SK-N-SH (cell line): ENCODE results near the gene ITGA8. TPM values are rescaled to one million over a fixed set of nuclear protein-coding genes. Genes with fewer than 3 reads are reported as not detected.

ENCODE experiments used
- CTCF ChIA-PET: fragments of 300-600, 350-600 bp; formaldehyde crosslinking; extraction: SDS; loops from one replicate; lab custom pipeline; 2021; lab: Yijun Ruan, JAX
- POLR2A ChIA-PET: fragments of 350-600 bp; sonication (Branson Sonifier 250); formaldehyde crosslinking; extraction: SDS; loops from one replicate; lab custom pipeline; 2020; ENCODE audit warnings: antibody characterized with exemption, inconsistent platforms; lab: Yijun Ruan, JAX
- DNase-seq: peaks from one replicate; pipeline ENCODE4 v3.0.0; 2012
- H2AFZ ChIP-seq: fragments of 200-600 bp; sonication (generic); 2 replicates; pipeline ENCODE4 v1.8.1; 2016; ENCODE audit warnings: antibody characterized with exemption, mild to moderate bottlenecking, low read depth
- H3F3A ChIP-seq: fragments of 200-600 bp; sonication (generic); replicated peaks from 2 replicates; pipeline ENCODE3; 2016; ENCODE audit warnings: antibody characterized with exemption, mild to moderate bottlenecking; ENCODE audit not compliant: insufficient read depth
- H3K27ac ChIP-seq, 2 experiments: fragments of 200-500 bp in 1 of 2; fragments of 200-600 bp in 1 of 2; sonication (Bioruptor generic) in 1 of 2; sonication (generic), shearing (Covaris generic) in 1 of 2; 2 replicates each; pipeline versions ENCODE4 v1.5.1 to v1.6.1; 2014 to 2016; ENCODE audit warnings: low read depth in 2 of 2, inconsistent platforms in 1 of 2, low read length in 1 of 2, mild to moderate bottlenecking in 1 of 2, mixed read lengths in 1 of 2
- H3K27me3 ChIP-seq: fragments of 200-600 bp; sonication (generic), shearing (Covaris generic); 2 replicates; pipeline ENCODE4 v1.6.1; 2016; ENCODE audit warnings: mixed run types; ENCODE audit not compliant: insufficient read depth
- H3K36me3 ChIP-seq, 2 experiments: fragments of 200-500 bp in 1 of 2; fragments of 200-600 bp in 1 of 2; sonication (Bioruptor generic) in 1 of 2; sonication (generic) in 1 of 2; replicated peaks in 1 of 2; 2 replicates each; pipeline versions ENCODE3 to v1.5.1; 2014 to 2016; ENCODE audit warnings: low read length in 1 of 2, mild to moderate bottlenecking in 1 of 2; ENCODE audit not compliant: insufficient read depth in 2 of 2, control insufficient read depth in 1 of 2
- H3K4me1 ChIP-seq, 2 experiments: fragments of 200-500 bp in 1 of 2; fragments of 200-600 bp in 1 of 2; sonication (Bioruptor generic) in 1 of 2; sonication (generic), shearing (Covaris generic) in 1 of 2; 2 replicates each; pipeline versions ENCODE4 v1.5.1 to v1.6.1; 2014 to 2016; ENCODE audit warnings: low read depth in 1 of 2, low read length in 1 of 2, mixed run types in 1 of 2; ENCODE audit not compliant: insufficient read depth in 2 of 2, control insufficient read depth in 1 of 2
- H3K4me2 ChIP-seq: fragments of 200-600 bp; sonication (generic), shearing (Covaris generic); 2 replicates; pipeline ENCODE4 v1.6.1; 2017; ENCODE audit warnings: mixed run types
- H3K4me3 ChIP-seq, 2 experiments: fragments of 200-500 bp in 1 of 2; fragments of 200-600 bp in 1 of 2; sonication (Bioruptor generic) in 1 of 2; sonication (generic), shearing (Covaris generic) in 1 of 2; 2 replicates each; pipeline versions ENCODE4 v1.5.1 to v1.8.1; 2014 to 2016; ENCODE audit warnings: low read depth in 2 of 2, inconsistent platforms in 1 of 2, low read length in 1 of 2, mild to moderate bottlenecking in 1 of 2, mixed read lengths in 1 of 2, moderate library complexity in 1 of 2
- H3K79me2 ChIP-seq: fragments of 200-600 bp; sonication (generic); 2 replicates; pipeline ENCODE4 v1.8.1; 2017; ENCODE audit warnings: mild to moderate bottlenecking; ENCODE audit not compliant: insufficient read depth
- H3K9ac ChIP-seq: fragments of 200-600 bp; sonication (generic); 2 replicates; pipeline ENCODE4 v1.6.1; 2017; ENCODE audit warnings: mixed run types
- H3K9me2 ChIP-seq: fragments of 200-600 bp; sonication (generic); 2 replicates; pipeline ENCODE4 v1.6.1; 2017; ENCODE audit warnings: mixed run types
- H3K9me3 ChIP-seq: fragments of 200-600 bp; sonication (generic); 2 replicates; pipeline ENCODE4 v1.6.1; 2017; ENCODE audit warnings: mixed run types, mild to moderate bottlenecking, moderate library complexity
- H4K20me1 ChIP-seq: fragments of 200-600 bp; sonication (generic); 2 replicates; pipeline ENCODE4 v1.6.1; 2017; ENCODE audit warnings: mild to moderate bottlenecking, mixed run types; ENCODE audit not compliant: insufficient read depth
- CHD2 ChIP-seq: fragments of 150-350 bp; IDR thresholded peaks from 2 replicates; pipeline ENCODE4 v1.6.1; 2018; ENCODE audit warnings: low read length; ENCODE audit not compliant: partially characterized antibody
- EP300 ChIP-seq, 2 experiments: IDR thresholded peaks; 2 replicates each; pipeline versions ENCODE4 v1.4.0 to v1.6.1; 2012; ENCODE audit warnings: borderline replicate concordance in 1 of 2, low read depth in 1 of 2, low read length in 1 of 2
- FOSL2 ChIP-seq: IDR thresholded peaks from 2 replicates; pipeline ENCODE4 v1.4.0; 2012; ENCODE audit warnings: low read depth, mild to moderate bottlenecking, moderate library complexity, borderline replicate concordance
- FOXM1 ChIP-seq: IDR thresholded peaks from 2 replicates; pipeline ENCODE4 v1.4.0; 2012; ENCODE audit warnings: low read depth, mild to moderate bottlenecking
- GABPA ChIP-seq: IDR thresholded peaks from 2 replicates; pipeline ENCODE4 v1.4.0; 2012; ENCODE audit warnings: low read depth, mild to moderate bottlenecking
- GATA2 ChIP-seq: sonication (generic); formaldehyde crosslinking; IDR thresholded peaks from 2 replicates; pipeline ENCODE4 v1.5.0; 2020; ENCODE audit warnings: mild to moderate bottlenecking, missing genetic modification reagents
- IRF3 ChIP-seq: fragments of 150-350 bp; IDR thresholded peaks from 2 replicates; pipeline ENCODE4 v1.6.1; 2016; ENCODE audit warnings: mild to moderate bottlenecking, low read depth, low read length
- JUND ChIP-seq: IDR thresholded peaks from 2 replicates; pipeline ENCODE4 v1.4.0; 2012
- NFIC ChIP-seq: IDR thresholded peaks from 2 replicates; pipeline ENCODE4 v1.4.0; 2012; ENCODE audit warnings: borderline replicate concordance
- PBX3 ChIP-seq: IDR thresholded peaks from 2 replicates; pipeline ENCODE4; 2012
- POLR2AphosphoS5 ChIP-seq: IDR thresholded peaks from 2 replicates; pipeline ENCODE4 v1.6.1; 2012; ENCODE audit warnings: low read depth, low read length
- RFX5 ChIP-seq: IDR thresholded peaks from 2 replicates; pipeline ENCODE4 v1.6.1; 2012; ENCODE audit warnings: mild to moderate bottlenecking, improper control_type of control experiment, low read length
- RXRA ChIP-seq: IDR thresholded peaks from 2 replicates; pipeline ENCODE4 v1.4.0; 2012; ENCODE audit warnings: low read depth, mild to moderate bottlenecking, borderline replicate concordance
- TAF1 ChIP-seq: IDR thresholded peaks from 2 replicates; pipeline ENCODE4 v1.6.1; 2012; ENCODE audit warnings: low read depth, mild to moderate bottlenecking, low read length, moderate library complexity, borderline replicate concordance
- TEAD4 ChIP-seq: IDR thresholded peaks from 2 replicates; pipeline ENCODE4 v1.4.0; 2012; ENCODE audit warnings: mild to moderate bottlenecking, borderline replicate concordance; ENCODE audit not compliant: insufficient read depth
- ZBTB33 ChIP-seq: IDR thresholded peaks from 2 replicates; pipeline ENCODE4 v1.4.0; 2012; ENCODE audit warnings: low read depth, borderline replicate concordance
- WGBS: methylation state at CpG from one replicate; pipeline ENCODE4 v1.1.6; 2017; ENCODE audit warnings: low lambda C conversion rate; 5-methylcytosine and 5-hydroxymethylcytosine counted together
- polyA plus RNA-seq, 3 experiments: library from polyadenylated mRNA; depleted of rRNA; stranded (reverse); fragments of >200 nt; gene quantifications; 2 replicates each; pipeline ENCODE4 v1.2.3, GENCODE V29; 2012
- TF ChIP-seq, protein P1 (sequence below): IDR thresholded peaks from 2 replicates; pipeline ENCODE4 v1.6.1; 2012; ENCODE audit warnings: mild to moderate bottlenecking, low read depth, low read length, moderate library complexity

ITGA8 gene
- polyA plus RNA-seq, 1 of the 3 experiments (the other 2 are of a cell fraction): not detected

DNA sequence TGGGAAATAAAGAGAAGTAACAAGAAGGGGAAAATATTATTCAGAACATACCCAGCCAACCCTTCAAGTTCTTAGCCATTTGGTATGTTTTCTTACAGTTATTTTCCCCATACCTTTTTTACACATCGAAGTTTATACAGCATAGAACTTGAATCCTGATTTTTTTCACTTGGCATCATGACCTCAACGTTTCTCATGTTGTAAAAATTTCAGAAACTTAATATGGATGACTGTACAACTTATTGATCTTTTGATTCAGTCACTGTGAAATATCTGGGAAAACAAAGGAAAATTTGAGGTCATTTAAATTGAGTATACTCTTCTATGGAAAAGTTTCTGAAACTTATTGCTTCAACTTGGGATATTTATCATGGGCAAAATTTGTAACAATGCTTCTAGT, 245.1 kb downstream of the ITGA8 start:
- TF ChIP-seq TAF1 (no peak), RFX5 (no peak), POLR2AphosphoS5 (no peak), EP300 (IDR thresholded peaks at IDR 0.05; ENCODE audit: borderline replicate concordance in 1 of 2, low read depth in 1 of 2, low read length in 1 of 2) (no peak), GABPA (no peak), CHD2 (no peak), PBX3 (no peak), IRF3 (no peak), GATA2 (CRISPR knock-in tag) (no peak), TEAD4 (no peak), FOXM1 (no peak), FOSL2 (no peak)
- Histone ChIP-seq H3K79me2 (no peaks in the 10 kb centered on the region), H3K4me1 (no peaks in the 10 kb centered on the region), H3K36me3 (no peaks in the 10 kb centered on the region), H3K4me2 (no peak overlapping the region), H3F3A (no peaks in the 10 kb centered on the region), H2AFZ (no peak overlapping the region), H3K27ac (no peak overlapping the region), H3K27me3 (peaks cover 7% of the 10 kb centered on the region; the same call in 1 of the 2 replicates), H3K9me3 (no peaks in the 10 kb centered on the region), H3K4me3 (no peak overlapping the region), H4K20me1 (no peaks in the 10 kb centered on the region), H3K9me2 (no peaks in the 10 kb centered on the region), H3K9ac (no peak overlapping the region)
- ChIA-PET POLR2A (no interaction called here), CTCF (no interaction called here)
- no peak for DNase-seq
- WGBS: 3% methylated on average over 2 of the region's 2 CpGs

DNA sequence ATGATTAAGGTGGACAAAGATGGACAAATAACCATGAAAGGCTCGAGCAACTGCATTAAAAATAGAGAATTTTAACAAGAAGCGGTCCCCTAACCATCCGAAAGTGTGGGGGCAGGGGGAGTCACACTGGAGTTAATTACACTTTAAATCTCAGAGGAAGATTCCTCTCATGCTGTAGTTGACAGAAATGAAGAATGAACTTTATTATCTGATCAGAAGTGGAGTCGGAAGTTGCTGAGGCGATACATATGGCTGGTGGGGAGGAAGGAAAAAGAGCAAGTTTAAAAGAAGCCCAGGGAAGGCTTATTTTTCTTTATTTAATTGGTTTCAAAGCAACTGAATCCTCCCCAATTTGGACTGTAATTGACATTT, 246.3 kb downstream of the ITGA8 start:
- ChIA-PET POLR2A (no interaction called here), CTCF (no interaction called here)
- Histone ChIP-seq H3K4me1 (no peaks in the 10 kb centered on the region), H3K27ac (no peak overlapping the region), H3K79me2 (no peaks in the 10 kb centered on the region), H3K9me2 (no peaks in the 10 kb centered on the region), H3K9me3 (no peaks in the 10 kb centered on the region), H3K36me3 (no peaks in the 10 kb centered on the region), H4K20me1 (no peaks in the 10 kb centered on the region), H2AFZ (no peak overlapping the region), H3K9ac (no peak overlapping the region), H3F3A (no peaks in the 10 kb centered on the region), H3K4me2 (no peak overlapping the region), H3K27me3 (peaks cover 7% of the 10 kb centered on the region; the same call in 1 of the 2 replicates), H3K4me3 (no peak overlapping the region)
- no peak for DNase-seq
- 32% methylated on average over 5 of the region's 5 CpGs for WGBS
- no peak for TF ChIP-seq CHD2
- no peak for TF ChIP-seq RXRA
- TF ChIP-seq, protein P1, sequence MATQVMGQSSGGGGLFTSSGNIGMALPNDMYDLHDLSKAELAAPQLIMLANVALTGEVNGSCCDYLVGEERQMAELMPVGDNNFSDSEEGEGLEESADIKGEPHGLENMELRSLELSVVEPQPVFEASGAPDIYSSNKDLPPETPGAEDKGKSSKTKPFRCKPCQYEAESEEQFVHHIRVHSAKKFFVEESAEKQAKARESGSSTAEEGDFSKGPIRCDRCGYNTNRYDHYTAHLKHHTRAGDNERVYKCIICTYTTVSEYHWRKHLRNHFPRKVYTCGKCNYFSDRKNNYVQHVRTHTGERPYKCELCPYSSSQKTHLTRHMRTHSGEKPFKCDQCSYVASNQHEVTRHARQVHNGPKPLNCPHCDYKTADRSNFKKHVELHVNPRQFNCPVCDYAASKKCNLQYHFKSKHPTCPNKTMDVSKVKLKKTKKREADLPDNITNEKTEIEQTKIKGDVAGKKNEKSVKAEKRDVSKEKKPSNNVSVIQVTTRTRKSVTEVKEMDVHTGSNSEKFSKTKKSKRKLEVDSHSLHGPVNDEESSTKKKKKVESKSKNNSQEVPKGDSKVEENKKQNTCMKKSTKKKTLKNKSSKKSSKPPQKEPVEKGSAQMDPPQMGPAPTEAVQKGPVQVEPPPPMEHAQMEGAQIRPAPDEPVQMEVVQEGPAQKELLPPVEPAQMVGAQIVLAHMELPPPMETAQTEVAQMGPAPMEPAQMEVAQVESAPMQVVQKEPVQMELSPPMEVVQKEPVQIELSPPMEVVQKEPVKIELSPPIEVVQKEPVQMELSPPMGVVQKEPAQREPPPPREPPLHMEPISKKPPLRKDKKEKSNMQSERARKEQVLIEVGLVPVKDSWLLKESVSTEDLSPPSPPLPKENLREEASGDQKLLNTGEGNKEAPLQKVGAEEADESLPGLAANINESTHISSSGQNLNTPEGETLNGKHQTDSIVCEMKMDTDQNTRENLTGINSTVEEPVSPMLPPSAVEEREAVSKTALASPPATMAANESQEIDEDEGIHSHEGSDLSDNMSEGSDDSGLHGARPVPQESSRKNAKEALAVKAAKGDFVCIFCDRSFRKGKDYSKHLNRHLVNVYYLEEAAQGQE: no peak
- TF ChIP-seq JUND: no peak
- TF ChIP-seq ZBTB33: no peak
- TF ChIP-seq NFIC: no peak
- TF ChIP-seq TAF1: no peak
- no peak for TF ChIP-seq GABPA
- no peak for TF ChIP-seq IRF3
- no peak for TF ChIP-seq TEAD4
- TF ChIP-seq FOSL2: no peak
